ENCODE measurements around the gene ICOSLG.
"Not testable (repeated sequence)": the region's sequence is repeated elsewhere in the genome, so short reads cannot be mapped to it uniquely, and the experiment has no call there.

DNA sequence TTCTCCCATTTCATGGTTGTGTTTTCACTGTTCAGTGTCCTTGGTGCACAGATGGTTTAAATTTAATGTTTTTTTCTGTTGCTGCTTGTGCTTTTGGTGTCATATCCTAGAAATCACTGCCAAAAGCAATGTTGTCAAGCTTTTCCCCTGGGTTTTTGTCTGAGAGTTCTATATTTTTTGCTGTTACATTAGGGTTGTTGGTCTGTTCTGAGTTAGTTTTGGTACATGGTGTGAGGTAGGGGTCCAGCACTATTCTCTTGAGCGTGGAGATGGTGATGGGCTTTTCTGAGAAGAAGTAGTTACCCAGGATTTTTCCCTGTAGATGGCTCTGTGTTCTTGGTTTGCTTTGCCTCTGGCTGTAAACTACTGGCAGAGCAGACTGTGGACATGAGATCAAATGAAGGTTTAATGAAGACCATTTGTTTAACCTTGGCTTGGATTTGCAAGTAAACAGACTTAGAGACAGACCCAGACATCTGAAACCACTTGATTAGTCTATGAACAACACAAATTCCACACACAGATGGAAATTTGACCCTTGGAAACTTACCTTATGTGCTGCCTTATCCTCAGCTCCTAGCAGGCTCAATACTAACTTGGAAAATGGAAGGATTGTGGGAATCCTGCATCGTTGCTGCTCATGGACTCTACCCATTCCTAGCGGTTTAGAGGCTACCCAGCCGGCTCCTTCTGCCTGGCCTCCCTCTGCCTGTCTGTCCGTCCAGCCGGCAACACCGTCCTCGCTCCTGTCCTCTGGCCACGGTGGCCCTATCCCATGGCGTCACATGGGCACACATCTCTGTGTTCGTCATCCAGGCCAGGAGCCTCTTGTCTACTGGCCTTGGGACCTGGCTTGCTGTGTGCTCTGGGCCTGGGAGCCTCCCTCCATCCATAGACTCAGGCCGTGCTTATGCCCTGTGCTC, 50.1 kb downstream of the ICOSLG start:
- not testable (repeated sequence) for TF ChIP-seq POLR2A, CTCF (IDR thresholded peaks at IDR 0.05)
